HUES64 (cell line): Measurements from ENCODE around the gene GPX4.

Experiments
- H3K27ac ChIP-seq: 2 replicates; pipeline ENCODE4 v1.7.0; 2013; ENCODE audit warnings: low read depth, low read length, inconsistent platforms
- H3K27me3 ChIP-seq: 2 replicates; pipeline ENCODE4 v1.6.1; 2013; ENCODE audit warnings: mild to moderate bottlenecking, low read length; ENCODE audit not compliant: insufficient read depth
- H3K36me3 ChIP-seq: 2 replicates; pipeline ENCODE4 v1.6.1; 2013; ENCODE audit warnings: mild to moderate bottlenecking, low read length; ENCODE audit not compliant: insufficient read depth
- H3K4me1 ChIP-seq: 2 replicates; pipeline ENCODE4 v1.6.1; 2013; ENCODE audit warnings: mild to moderate bottlenecking, low read length, moderate library complexity; ENCODE audit not compliant: insufficient read depth
- H3K4me3 ChIP-seq: 2 replicates; pipeline ENCODE4 v1.5.1; 2013; ENCODE audit warnings: mild to moderate bottlenecking, low read length, moderate library complexity
- H3K9ac ChIP-seq: 2 replicates; pipeline ENCODE4 v1.6.1; 2013; ENCODE audit warnings: mild to moderate bottlenecking, low read depth, low read length
- H3K9me3 ChIP-seq: 2 replicates; pipeline ENCODE4 v1.6.1; 2013; ENCODE audit warnings: low read depth, low read length; ENCODE audit not compliant: insufficient read depth
- WGBS: fragments of 150-250, 120-280 bp; methylation state at CpG from one replicate; pipeline ENCODE4 v1.1.7; 2013; ENCODE audit warnings: missing lambda C conversion rate; 5-methylcytosine and 5-hydroxymethylcytosine counted together

GPX4 gene

GRCh38 chr19:1150333-1151036 lies 46.7 kb downstream of the GPX4 start:
- no peaks in the 10 kb centered on the region for H3K9me3 ChIP-seq
- WGBS = 94% methylated on average over 33 of the region's 33 CpGs
- H3K27me3 ChIP-seq = no peaks in the 10 kb centered on the region
- 0 out of 2 replicates have a peak, but pooled peaks cover 3% of the 10 kb centered on the region for H3K4me1 ChIP-seq
- H3K36me3 ChIP-seq = peaks cover 19% of the 10 kb centered on the region
- H3K9ac ChIP-seq = no peak overlapping the region
- H3K4me3 ChIP-seq = no peak overlapping the region
- H3K27ac ChIP-seq = no peak overlapping the region

GRCh38 chr19:1151037-1151724 lies 47.4 kb downstream of the GPX4 start:
- Histone ChIP-seq H3K4me1 (0 out of 2 replicates have a peak, but pooled peaks cover under 1% of the 10 kb centered on the region), H3K27me3 (no peaks in the 10 kb centered on the region), H3K4me3 (no peak overlapping the region), H3K36me3 (peaks cover 19% of the 10 kb centered on the region), H3K9me3 (no peaks in the 10 kb centered on the region), H3K27ac (no peak overlapping the region), H3K9ac (no peak overlapping the region)
- 96% methylated on average over 12 of the region's 12 CpGs for WGBS

DNA sequence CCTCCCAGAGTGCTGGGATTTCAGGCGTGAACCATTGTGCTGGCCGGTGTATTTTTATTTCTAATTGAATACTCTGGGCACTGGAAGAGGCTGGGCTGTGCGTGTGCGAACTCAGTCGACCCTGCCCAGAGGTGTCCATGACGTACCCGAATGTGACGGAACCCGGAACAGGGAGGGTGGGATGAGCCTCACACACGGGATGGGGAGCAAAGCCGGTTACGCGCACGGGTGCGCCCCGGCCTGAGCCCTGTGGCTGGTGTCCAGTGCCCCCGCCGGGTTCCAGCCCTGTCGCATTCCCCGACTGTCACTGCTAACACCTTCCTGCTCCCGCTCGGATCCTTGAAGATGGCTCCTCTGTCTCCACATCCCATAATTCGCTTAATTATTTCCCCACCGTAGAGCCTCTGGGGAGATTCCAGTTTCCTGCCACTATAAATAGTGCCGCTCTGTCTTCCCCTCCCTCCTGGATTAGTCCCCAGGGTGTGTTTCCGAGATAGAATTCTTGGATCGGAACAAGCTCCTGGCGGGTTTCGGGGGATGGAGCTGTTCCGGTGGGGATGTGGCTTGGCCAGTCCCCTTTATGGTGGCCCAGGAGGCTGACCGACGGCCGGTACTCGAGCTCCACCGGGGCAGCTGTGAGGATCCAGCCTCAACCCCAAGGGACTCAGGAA lies 48.3 kb downstream of the GPX4 start:
- Histone ChIP-seq H3K4me1 (no peaks in the 10 kb centered on the region), H3K27ac (no peak overlapping the region), H3K36me3 (peaks cover 19% of the 10 kb centered on the region)

DNA sequence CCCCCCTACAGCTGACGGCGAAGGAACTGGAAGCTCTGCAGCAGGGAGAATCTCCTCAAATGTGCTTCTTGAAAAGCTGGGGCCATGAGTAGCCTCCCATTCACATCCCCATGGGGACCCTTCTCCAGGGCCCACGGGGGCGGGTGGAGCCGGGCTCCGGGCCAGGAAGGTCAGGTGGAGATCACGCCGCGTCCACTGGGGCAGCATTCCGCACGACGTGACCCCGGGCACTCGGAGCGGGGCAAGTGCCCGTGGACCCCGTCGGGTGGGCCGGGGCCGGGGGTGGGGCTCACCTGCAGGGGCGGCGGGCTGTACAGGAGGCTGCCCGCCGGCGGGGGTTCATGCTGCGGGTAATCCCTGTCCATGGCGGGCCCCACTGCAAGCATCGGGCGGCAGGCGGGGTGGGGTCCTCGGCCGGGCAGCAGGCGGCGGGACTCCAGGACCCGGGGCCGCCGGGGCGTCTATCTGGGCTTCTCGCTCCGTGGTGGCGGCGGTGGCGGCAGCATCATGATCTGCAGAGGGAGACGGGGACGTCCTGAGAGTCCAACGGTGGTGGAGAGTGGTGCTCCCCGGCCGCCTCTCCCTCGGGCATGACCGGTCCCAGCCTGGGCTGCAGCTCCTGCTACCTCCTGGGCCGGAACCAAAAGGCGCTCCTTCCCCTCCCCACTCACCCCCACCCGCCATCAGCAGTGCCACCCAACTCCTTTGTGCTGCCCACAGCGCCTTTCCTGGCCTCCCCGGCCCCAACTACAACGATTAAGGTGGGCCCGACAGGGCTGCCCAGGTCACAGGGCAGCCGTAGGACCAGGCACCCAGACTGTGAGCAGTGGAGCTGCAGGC lies 50.3 kb downstream of the GPX4 start:
- WGBS = 97% methylated on average over 58 of the region's 58 CpGs
- peaks cover 19% of the 10 kb centered on the region for H3K36me3 ChIP-seq
- no peak overlapping the region for H3K9ac ChIP-seq
- H3K27me3 ChIP-seq = no peaks in the 10 kb centered on the region
- H3K9me3 ChIP-seq = no peaks in the 10 kb centered on the region
- no peaks in the 10 kb centered on the region for H3K4me1 ChIP-seq
- H3K27ac ChIP-seq = no peak overlapping the region
- no peak overlapping the region for H3K4me3 ChIP-seq

More for the DNA sequence above, 48.3 kb downstream of the GPX4 start:
- WGBS = 95% methylated on average over 35 of the region's 35 CpGs
- Histone ChIP-seq H3K4me3 (no peak overlapping the region), H3K9me3 (no peaks in the 10 kb centered on the region), H3K9ac (no peak overlapping the region), H3K27me3 (no peaks in the 10 kb centered on the region)

GRCh38 chr19:1154731-1155351 lies 51.0 kb downstream of the GPX4 start:
- Histone ChIP-seq H3K27me3 (no peaks in the 10 kb centered on the region), H3K27ac (no peak overlapping the region), H3K9me3 (no peaks in the 10 kb centered on the region), H3K9ac (no peak overlapping the region), H3K4me3 (no peak overlapping the region), H3K4me1 (no peaks in the 10 kb centered on the region), H3K36me3 (peaks cover 19% of the 10 kb centered on the region)
- WGBS = 93% methylated on average over 32 of the region's 32 CpGs

GRCh38 chr19:1155352-1156304 lies 51.8 kb downstream of the GPX4 start:
- Histone ChIP-seq H3K9me3 (no peaks in the 10 kb centered on the region), H3K27ac (no peak overlapping the region), H3K9ac (no peak overlapping the region), H3K27me3 (no peaks in the 10 kb centered on the region), H3K36me3 (peaks cover 19% of the 10 kb centered on the region), H3K4me1 (no peaks in the 10 kb centered on the region), H3K4me3 (no peak overlapping the region)
- WGBS = 88% methylated on average over 29 of the region's 29 CpGs
